ENCODE measurements around the gene CSAG2.
"Not testable (repeated sequence)": the region's sequence is repeated elsewhere in the genome, so short reads cannot be mapped to it uniquely, and the experiment has no call there.

Gene CSAG2

DNA sequence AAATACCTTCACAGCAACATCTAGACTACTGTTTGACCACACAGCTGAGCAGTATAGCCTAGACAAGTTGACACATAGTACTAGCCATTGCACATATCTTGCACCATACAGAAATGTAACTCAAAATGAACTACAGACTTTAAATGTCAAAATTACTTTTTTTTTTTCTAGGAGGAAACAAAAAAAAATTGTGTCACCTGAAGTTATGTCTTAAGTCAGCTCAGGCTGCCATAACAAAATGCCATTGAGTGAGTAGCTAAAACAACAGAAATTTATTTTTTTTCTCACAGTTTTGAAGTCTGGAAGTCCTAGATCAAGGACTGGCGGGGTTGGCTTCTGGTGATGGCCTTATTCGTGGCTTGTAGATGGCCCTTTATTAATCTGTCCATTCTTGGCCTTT lies at the start of gene CSAG2:
Gene CSAG2 (minus strand): TSS at position 101 of the 400 bp plus-strand sequence. CDS start 161 bp downstream, outside the sequence.
- DNase-seq = not testable (repeated sequence)

- not testable (repeated sequence) for DNase-seq
These were observed 45.8 kb upstream of the CSAG2 start for GRCh38 chrX:152754871-152755270.

DNA sequence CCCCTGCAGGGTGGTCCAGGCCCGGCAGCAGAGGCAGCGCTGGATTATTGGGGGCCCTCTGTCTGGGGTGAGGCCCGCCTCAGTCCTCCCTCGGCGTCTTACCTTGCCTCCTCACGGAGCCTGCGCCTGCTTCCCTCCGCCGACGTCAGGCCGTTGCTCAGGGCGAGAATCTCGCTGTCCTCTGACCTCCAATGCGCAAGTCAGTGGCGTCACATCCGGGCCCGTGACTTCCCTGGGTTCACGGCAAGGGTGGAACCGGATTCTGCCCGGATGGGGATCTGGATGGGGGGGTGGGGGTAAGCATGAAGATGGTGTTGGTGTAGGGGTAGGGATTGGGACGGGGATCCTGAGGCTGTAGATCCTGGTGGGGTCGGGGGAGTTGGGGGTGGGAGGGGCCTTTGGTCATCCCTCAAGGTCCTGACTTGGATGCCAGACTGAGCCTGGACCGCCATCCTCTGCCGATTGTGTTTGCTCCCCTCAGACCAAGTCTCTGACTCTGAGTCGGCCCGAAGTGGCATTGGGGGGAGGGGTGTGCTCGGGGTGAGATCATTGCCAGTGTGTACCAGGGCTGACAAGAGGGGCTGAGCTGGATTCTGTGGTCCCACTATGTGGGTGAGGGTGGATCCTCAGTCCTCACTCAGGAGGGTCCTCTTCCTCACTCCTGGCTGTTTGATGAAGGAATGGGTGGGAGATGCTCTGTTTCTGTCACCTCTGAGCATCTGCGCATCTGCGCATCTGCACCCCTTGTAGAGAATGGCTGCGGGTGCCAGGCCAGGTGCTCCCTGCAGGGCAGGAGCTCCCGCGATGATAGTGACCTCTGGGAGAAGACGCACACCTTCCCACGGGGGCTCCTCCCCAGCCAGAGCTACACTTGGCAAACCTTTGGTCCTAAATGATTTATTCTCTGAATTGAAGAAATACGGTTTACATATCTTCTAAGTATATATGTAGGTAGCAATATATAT lies 44.9 kb upstream of the CSAG2 start, which contains the start of gene MAGEA2:
Gene MAGEA2 (minus strand): TSS at position 157 of the 965 bp plus-strand sequence. CDS start 2,479 bp downstream, outside the sequence.
- DNase-seq = not testable (repeated sequence)

- DNase-seq = no peak
These were observed 29.5 kb upstream of the CSAG2 start for GRCh38 chrX:152738560-152738959.

GRCh38 chrX:152736528-152736927 lies 27.5 kb upstream of the CSAG2 start:
- not testable (repeated sequence) for DNase-seq

GRCh38 chrX:152735860-152736511 lies 26.9 kb upstream of the CSAG2 start:
- DNase-seq = no peak

DNA sequence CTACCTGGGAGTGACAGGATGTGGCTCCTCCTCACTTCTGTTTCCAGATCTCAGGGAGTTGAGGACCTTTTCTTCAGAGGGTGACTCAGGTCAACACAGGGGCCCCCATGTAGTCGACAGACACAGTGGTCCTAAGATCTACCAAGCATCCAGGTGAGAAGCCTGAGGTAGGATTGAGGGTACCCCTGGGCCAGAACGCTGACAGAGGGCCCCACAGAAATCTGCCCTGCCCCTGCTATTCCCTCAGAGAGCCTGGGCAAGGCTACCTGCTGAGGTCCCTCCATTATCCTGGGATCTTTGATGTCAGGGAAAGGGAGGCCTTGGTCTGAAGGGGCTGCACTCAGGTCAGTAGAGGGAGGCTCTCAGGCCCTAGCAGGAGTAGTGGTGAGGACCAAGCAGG lies 26.0 kb upstream of the CSAG2 start:
- DNase-seq = no peak

GRCh38 chrX:152734143-152734858 lies 25.2 kb upstream of the CSAG2 start:
- DNase-seq = not testable (repeated sequence)

DNA sequence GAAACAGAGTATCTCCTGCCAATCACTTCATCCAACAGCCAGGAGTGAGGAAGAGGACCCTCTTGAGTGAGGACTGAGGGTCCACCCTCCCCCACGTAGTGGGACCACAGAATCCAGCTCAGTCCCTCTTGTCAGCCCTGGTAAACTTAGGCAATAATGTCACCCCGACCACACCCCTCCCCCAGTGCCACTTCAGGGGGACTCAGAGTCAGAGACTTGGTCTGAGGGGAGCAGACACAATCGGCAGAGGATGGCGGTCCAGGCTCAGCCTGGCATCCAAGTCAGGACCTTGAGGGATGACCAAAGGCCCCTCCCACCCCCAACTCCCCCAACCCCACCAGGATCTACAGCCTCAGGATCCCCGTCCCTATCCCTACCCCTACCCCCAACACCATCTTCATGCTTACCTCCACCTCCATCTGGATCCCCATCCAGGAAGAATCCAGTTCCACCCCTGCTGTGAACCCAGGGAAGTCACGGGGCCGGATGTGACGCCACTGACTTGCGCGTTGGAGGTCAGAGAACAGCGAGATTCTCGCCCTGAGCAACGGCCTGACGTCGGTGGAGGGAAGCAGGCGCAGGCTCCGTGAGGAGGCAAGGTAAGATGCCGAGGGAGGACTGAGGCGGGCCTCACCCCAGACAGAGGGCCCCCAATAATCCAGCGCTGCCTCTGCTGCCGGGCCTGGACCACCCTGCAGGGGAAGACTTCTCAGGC lies 24.3 kb upstream of the CSAG2 start, which contains the start of the genes CSAG1 and MAGEA12:
Gene CSAG1 (minus strand): TSS at position 461 of the 715 bp plus-strand sequence. CDS start 1,261 bp downstream, outside the sequence.
Gene MAGEA12 (plus strand): TSS at position 497 of the 715 bp plus-strand sequence. CDS start 2,405 bp downstream, outside the sequence.
- no peak for DNase-seq

GRCh38 chrX:152725409-152725808 lies 16.3 kb upstream of the CSAG2 start:
- DNase-seq = no peak

DNA sequence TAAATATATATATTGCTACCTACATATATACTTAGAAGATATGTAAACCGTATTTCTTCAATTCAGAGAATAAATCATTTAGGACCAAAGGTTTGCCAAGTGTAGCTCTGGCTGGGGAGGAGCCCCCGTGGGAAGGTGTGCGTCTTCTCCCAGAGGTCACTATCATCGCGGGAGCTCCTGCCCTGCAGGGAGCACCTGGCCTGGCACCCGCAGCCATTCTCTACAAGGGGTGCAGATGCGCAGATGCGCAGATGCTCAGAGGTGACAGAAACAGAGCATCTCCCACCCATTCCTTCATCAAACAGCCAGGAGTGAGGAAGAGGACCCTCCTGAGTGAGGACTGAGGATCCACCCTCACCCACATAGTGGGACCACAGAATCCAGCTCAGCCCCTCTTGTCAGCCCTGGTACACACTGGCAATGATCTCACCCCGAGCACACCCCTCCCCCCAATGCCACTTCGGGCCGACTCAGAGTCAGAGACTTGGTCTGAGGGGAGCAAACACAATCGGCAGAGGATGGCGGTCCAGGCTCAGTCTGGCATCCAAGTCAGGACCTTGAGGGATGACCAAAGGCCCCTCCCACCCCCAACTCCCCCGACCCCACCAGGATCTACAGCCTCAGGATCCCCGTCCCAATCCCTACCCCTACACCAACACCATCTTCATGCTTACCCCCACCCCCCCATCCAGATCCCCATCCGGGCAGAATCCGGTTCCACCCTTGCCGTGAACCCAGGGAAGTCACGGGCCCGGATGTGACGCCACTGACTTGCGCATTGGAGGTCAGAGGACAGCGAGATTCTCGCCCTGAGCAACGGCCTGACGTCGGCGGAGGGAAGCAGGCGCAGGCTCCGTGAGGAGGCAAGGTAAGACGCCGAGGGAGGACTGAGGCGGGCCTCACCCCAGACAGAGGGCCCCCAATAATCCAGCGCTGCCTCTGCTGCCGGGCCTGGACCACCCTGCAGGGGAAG lies 5.0 kb upstream of the CSAG2 start, which contains the start of gene MAGEA2B:
Gene MAGEA2B (plus strand): TSS at position 814 of the 973 bp plus-strand sequence. CDS start 2,479 bp downstream, outside the sequence.
- not testable (repeated sequence) for DNase-seq

GRCh38 chrX:152713195-152713594 lies 4.1 kb upstream of the CSAG2 start:
- DNase-seq = not testable (repeated sequence)

- not testable (repeated sequence) for DNase-seq
These were observed 2.6 kb downstream of the CSAG2 start for GRCh38 chrX:152706500-152706899.

DNA sequence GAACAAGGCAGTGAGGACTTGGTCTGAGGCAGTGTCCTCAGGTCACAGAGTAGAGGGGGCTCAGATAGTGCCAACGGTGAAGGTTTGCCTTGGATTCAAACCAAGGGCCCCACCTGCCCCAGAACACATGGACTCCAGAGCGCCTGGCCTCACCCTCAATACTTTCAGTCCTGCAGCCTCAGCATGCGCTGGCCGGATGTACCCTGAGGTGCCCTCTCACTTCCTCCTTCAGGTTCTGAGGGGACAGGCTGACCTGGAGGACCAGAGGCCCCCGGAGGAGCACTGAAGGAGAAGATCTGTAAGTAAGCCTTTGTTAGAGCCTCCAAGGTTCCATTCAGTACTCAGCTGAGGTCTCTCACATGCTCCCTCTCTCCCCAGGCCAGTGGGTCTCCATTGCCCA lies 8.7 kb downstream of the CSAG2 start:
- not testable (repeated sequence) for DNase-seq

DNA sequence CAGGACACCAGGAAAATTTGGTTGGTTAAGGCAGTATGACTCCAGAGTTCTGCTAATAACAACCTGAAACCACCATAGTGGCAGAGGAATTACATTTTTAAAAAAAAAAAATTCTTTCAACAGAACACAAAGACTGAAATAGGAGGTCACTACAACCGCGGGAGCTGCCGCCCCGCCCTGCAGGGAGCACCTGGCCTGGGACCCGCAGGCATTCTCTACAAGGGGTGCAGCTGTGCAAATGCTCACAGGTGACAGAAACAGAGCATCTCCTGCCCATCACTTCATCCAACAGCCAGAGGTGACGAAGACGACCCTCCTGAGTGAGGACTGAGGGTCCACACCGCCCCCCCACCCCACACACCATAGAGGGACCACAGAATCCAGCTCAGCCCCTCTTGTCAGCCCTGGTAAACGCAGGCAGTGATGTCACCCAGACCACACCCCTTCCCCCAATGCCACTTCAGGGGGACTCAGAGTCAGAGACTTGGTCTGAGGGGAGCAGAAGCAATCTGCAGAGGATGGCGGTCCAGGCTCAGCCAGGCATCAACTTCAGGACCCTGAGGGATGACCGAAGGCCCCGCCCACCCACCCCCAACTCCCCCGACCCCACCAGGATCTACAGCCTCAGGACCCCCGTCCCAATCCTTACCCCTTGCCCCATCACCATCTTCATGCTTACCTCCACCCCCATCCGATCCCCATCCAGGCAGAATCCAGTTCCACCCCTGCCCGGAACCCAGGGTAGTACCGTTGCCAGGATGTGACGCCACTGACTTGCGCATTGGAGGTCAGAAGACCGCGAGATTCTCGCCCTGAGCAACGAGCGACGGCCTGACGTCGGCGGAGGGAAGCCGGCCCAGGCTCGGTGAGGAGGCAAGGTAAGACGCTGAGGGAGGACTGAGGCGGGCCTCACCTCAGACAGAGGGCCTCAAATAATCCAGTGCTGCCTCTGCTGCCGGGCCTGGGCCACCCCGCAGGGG lies 10.8 kb downstream of the CSAG2 start, which contains the start of gene MAGEA3:
Gene MAGEA3 (plus strand): TSS at position 843 of the 980 bp plus-strand sequence. CDS start 2,039 bp downstream, outside the sequence.
- not testable (repeated sequence) for DNase-seq

DNA sequence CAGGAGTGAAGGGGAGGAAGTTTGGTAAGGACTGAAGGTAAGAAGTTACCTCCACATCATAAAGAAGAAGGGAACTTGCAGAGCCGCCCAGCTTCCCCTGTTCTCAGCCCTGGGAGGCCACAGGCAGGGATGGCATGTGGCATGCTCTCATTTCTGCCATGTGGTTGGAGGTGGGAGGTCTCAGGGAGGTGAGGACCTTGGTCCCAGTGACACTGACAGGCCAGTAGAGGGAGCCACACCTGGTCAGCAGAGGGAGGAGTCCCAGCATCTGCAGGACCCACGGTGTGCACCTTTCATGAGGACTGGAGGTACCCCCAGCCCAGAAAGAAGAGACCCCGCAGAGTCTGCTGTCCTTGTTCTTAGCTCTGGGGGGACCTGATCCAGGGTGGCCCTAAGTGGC lies 28.1 kb downstream of the CSAG2 start:
- not testable (repeated sequence) for DNase-seq

DNA sequence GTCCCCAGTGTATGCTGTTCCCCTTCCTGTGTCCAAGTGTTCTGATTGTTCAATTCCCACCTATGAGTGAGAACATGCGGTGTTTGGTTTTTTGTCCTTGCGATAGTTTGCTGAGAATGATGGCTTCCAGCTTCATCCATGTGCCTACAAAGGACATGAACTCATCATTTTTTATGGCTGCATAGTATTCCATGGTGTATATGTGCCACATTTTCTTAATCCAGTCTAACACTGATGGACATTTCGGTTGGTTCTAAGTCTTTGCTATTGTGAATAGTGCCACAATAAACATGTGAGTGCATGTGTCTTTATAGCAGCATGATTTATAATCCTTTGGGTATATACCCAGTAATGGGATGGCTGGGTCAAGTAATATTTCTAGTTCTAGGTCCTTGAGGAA lies 34.4 kb downstream of the CSAG2 start:
- not testable (repeated sequence) for DNase-seq

DNA sequence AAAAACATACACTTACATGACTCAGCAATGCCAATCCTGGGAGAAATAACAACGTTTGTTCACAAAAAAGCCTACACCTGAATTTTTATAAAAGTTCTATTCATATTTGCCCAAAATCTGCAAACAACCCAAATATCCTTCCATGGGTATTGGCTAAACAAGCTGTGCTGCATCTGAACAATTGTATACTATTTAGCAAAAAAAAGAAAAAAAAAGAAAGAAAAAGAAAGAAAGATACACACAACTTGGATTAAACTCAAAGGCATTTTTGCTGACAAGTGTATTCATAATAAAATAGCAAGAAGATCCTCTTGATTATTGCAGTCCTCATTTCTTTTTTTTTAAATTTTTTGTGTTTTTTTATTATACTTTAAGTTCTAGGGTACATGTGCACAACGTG lies 34.9 kb downstream of the CSAG2 start:
- no peak for DNase-seq

DNA sequence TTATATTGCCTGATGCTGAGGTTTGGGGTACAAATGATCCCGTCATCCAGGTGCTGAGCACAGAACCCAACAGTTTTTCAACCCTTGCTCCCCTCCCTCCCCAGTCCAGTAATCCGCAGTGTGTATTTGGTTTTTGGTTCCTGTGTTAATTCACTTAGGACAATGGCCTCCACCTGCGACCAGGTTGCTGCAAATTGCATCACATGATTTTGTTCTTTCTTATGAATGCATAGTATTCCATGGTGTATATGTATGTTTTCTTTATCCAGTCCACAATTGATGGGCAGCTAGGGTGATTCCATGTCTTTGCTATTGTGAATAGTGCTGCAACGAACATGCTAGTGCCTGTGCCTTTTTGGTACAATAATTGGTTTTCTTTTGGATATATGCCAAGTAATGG lies 46.0 kb downstream of the CSAG2 start:
- DNase-seq = no peak

Measured in T1000 (cell line).